Astrocyte of the spinal cord (primary cell): ENCODE measurements around the gene SHISA9.

ENCODE experiments used
- DNase-seq: peaks from one replicate; pipeline ENCODE4 v3.0.0; 2011; ENCODE audit warnings: low read depth, low spot score
- H3K4me3 ChIP-seq: 2 replicates; pipeline ENCODE4 v1.5.1; 2011; ENCODE audit warnings: low read depth, mild to moderate bottlenecking, low read length, moderate library complexity
- in situ Hi-C: cut with HindIII; loops from 2 replicates; pipeline ENCODE4 v1.10.0; 2017; ENCODE audit warnings: low sequenced_read_pairs
- TF ChIP-seq, protein P1 (sequence below): IDR thresholded peaks from 2 replicates; pipeline ENCODE4 v1.5.1; 2012; ENCODE audit warnings: low read depth, mild to moderate bottlenecking, low read length, inconsistent platforms

The SHISA9 gene

DNA sequence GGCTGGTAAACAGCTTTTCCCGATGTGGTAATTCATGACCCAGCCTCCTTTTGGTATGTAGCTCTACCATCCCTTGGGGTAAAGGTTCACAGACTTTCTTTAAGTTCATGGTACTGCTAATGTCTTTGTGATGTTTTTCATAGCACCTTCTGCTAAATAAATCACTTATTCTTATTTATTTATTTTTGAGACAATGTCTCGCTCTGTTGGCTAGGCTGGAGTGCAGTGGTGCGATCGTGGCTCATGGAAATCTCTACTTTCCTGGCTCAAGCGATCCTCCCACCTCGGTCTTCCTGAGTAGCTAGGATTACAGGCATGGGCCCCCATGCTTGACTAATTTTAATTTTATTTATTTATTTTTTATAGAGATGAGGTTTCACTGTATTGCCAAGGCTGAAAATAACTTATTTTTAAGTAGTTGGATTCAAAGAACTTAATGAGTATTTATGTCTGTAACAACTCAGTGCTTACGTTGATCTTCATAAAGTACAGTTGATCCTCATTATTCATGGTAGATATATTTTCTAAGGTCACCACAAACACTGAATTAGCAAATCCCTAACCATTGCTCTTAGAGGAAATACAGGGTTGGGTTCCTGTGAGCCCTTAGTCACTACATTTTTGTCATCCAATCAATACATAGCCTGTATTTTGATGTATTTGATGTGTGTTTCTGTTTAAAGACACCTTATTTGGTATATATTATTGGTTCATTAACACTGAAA is 97.1 kb downstream of the SHISA9 start:
- DNase-seq, result no peak
- no peak overlapping the region for H3K4me3 ChIP-seq
- in situ Hi-C loops, result no loop called here
- TF ChIP-seq, protein P1, sequence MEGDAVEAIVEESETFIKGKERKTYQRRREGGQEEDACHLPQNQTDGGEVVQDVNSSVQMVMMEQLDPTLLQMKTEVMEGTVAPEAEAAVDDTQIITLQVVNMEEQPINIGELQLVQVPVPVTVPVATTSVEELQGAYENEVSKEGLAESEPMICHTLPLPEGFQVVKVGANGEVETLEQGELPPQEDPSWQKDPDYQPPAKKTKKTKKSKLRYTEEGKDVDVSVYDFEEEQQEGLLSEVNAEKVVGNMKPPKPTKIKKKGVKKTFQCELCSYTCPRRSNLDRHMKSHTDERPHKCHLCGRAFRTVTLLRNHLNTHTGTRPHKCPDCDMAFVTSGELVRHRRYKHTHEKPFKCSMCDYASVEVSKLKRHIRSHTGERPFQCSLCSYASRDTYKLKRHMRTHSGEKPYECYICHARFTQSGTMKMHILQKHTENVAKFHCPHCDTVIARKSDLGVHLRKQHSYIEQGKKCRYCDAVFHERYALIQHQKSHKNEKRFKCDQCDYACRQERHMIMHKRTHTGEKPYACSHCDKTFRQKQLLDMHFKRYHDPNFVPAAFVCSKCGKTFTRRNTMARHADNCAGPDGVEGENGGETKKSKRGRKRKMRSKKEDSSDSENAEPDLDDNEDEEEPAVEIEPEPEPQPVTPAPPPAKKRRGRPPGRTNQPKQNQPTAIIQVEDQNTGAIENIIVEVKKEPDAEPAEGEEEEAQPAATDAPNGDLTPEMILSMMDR, result no peak

- no peak overlapping the region for H3K4me3 ChIP-seq
- TF ChIP-seq, protein P1, result no peak
- DNase-seq, result no peak
- in situ Hi-C loops, result no loop called here
Observed at GRCh38 chr16:12999368-12999767, 98.0 kb downstream of the SHISA9 start.

DNA sequence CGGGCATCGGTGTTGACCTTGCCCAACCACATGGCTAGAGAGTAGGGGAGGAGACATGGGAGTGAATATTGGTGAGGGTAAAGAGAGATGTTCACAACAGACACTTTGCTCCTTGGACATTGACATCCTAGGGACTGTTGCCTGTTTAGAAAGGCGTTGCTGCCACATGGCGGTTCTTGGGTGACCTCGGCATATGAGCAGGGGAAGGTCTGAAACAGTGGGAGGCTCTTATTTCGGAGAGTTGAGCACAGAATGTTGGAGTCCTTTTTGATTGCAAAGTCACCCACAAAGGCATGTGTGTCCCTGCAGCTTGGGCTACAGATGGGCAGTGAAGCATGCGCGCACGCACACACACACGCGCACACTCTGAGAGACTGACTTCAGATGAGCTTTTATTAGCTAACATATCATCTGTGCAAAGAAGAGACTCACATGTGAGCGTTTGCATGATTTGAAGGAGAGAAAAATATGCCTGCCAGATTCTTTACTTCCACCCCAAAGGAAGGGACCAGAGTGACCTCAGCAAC is 104.4 kb downstream of the SHISA9 start:
- no peak overlapping the region for H3K4me3 ChIP-seq
- DNase-seq, result no peak
- in situ Hi-C loops, result no loop called here
- TF ChIP-seq, protein P1, result no peak

DNA sequence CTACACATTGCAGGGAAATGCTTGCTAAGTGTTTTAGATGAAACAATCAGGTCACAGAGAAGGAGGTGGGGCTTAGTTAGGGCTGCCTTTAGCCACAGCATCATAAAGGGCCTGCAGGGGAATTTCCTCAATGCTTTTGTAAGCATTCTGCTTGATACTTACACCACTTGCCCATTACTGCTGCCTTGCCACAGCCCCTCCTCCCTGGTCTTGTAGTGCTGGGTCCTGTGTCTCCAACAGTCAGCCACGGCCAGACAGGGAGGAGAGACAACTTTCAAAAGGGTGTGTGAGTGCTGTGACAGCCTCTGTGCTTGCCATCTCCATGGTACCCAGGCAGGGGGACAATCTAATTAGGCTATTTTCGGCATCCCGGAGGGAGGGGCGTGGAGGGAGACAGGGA is 111.2 kb downstream of the SHISA9 start:
- no peak for DNase-seq
- no peak overlapping the region for H3K4me3 ChIP-seq
- in situ Hi-C loops, result no loop called here
- TF ChIP-seq, protein P1, result no peak

DNA sequence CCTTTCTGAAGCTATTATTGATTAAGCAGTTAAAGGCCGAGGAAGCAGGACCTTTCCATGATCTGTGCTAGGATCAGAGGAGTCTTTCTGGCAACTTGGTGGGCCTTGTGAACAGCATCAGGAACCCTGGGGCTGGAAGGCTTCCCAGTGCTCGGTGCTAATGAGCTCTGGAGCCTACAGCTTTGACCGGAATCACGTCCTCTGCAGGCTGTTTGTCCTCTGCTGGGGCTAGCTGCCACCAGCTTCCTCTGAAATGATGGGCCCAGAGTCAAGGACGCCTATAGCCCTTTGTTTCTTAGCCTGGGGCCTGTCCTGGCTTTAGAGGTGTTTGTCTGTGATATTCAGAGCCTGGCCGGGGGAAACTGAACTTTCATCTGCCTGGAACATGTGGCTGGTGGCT is 111.6 kb downstream of the SHISA9 start:
- H3K4me3 ChIP-seq, result no peak overlapping the region
- in situ Hi-C loops, result no loop called here
- no peak for DNase-seq
- TF ChIP-seq, protein P1, result no peak

GRCh38 chr16:13014476-13014875 is 113.1 kb downstream of the SHISA9 start:
- TF ChIP-seq, protein P1, result no peak
- in situ Hi-C loops, result no loop called here
- no peak overlapping the region for H3K4me3 ChIP-seq
- no peak for DNase-seq

DNA sequence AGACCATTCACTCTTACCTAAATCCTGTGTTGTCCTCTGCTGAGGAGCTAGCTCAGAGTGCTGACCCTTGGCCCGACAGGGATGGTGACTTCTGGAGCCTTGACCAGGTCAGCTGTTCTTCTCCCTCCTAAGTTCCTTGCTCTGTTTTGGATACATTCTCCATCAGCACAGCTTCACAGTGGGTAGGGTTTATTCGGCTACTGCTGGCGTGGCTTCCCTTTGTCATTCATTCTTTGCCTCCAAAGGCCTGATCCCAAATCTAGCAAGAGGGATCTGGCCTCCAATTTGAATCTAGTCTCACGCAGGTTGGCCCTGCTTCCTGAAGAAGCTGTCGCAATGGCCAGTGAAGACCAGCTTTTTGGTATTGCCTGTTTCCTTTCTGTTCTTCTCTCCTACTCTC is 116.6 kb downstream of the SHISA9 start:
- no peak overlapping the region for H3K4me3 ChIP-seq
- TF ChIP-seq, protein P1, result no peak
- no peak for DNase-seq
- in situ Hi-C loops, result no loop called here
